ENCODE data around the gene ADGRG1.

DNA sequence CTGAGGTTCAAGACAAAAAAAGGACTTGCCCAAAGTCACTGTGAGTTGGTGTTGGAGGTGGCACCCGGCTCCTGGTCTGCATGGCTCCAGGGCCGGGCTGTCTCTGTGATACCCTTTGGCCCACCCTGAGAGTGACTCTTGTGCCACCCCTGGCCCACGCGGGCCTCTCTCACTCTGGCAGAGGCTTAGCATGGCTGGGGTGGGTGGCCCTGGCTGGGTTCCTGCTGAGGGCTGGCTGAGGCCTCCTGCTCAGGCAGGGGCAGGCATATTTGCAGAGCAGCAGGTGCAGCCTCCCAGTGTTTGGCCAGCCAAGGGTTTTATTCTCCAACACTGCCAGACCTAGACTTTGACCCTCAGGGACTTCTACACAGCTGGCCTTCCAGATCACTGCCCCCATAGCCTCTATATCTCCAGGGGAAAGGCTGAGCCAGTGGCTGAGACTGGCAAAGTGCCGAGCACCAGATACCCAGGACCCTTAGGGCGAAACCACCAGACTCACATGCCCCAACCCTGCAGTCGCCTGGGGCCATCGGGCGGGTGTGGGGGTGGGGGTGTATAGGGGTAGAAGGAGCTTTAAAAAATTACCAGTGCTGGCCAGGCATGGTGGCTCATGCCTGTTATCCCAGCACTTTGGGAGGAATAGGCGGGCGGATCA lies 21.5 kb upstream of the ADGRG1 start:
- TF ChIP-seq ZNF624 (tag by site-specific recombination; IDR thresholded peaks at IDR 0.05) (no peak), YY2 (tag by site-specific recombination; IDR thresholded peaks at IDR 0.05) (no peak), SETDB1 (IDR thresholded peaks at IDR 0.05; ENCODE audit: insufficient read length, low read length) (no peak), ZNF121 (tag by site-specific recombination; IDR thresholded peaks at IDR 0.05) (no peak), ZBTB8A (tag by site-specific recombination; IDR thresholded peaks at IDR 0.05) (no peak), KLF9 (tag by site-specific recombination; IDR thresholded peaks at IDR 0.05; ENCODE audit: low read depth) (no peak), ZFP3 (tag by site-specific recombination; IDR thresholded peaks at IDR 0.05; ENCODE audit: low read depth) (no peak), KLF1 (tag by site-specific recombination; IDR thresholded peaks at IDR 0.05) (no peak), ZFP69B (tag by site-specific recombination; IDR thresholded peaks at IDR 0.05) (no peak)
- TF ChIP-seq, protein P1, sequence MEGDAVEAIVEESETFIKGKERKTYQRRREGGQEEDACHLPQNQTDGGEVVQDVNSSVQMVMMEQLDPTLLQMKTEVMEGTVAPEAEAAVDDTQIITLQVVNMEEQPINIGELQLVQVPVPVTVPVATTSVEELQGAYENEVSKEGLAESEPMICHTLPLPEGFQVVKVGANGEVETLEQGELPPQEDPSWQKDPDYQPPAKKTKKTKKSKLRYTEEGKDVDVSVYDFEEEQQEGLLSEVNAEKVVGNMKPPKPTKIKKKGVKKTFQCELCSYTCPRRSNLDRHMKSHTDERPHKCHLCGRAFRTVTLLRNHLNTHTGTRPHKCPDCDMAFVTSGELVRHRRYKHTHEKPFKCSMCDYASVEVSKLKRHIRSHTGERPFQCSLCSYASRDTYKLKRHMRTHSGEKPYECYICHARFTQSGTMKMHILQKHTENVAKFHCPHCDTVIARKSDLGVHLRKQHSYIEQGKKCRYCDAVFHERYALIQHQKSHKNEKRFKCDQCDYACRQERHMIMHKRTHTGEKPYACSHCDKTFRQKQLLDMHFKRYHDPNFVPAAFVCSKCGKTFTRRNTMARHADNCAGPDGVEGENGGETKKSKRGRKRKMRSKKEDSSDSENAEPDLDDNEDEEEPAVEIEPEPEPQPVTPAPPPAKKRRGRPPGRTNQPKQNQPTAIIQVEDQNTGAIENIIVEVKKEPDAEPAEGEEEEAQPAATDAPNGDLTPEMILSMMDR (tag by site-specific recombination; IDR thresholded peaks at IDR 0.05), result no peak
- TF ChIP-seq, protein P2, sequence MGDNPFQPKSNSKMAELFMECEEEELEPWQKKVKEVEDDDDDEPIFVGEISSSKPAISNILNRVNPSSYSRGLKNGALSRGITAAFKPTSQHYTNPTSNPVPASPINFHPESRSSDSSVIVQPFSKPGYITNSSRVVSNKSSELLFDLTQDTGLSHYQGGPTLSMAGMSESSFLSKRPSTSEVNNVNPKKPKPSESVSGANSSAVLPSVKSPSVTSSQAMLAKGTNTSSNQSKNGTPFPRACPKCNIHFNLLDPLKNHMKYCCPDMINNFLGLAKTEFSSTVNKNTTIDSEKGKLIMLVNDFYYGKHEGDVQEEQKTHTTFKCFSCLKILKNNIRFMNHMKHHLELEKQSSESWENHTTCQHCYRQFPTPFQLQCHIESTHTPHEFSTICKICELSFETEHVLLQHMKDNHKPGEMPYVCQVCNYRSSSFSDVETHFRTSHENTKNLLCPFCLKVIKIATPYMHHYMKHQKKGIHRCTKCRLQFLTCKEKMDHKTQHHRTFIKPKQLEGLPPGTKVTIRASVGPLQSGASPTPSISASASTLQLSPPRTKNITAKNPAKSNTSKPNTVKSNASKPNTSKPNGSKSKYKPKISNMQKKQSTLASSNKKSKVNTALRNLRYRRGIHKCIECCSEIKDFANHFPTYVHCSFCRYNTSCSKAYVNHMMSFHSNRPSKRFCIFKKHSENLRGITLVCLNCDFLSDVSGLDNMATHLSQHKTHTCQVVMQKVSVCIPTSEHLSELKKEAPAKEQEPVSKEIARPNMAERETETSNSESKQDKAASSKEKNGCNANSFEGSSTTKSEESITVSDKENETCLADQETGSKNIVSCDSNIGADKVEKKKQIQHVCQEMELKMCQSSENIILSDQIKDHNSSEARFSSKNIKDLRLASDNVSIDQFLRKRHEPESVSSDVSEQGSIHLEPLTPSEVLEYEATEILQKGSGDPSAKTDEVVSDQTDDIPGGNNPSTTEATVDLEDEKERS (tag by site-specific recombination; IDR thresholded peaks at IDR 0.05), result no peak
